ENCODE data around the gene KIF3C. TPM values are rescaled to one million over a fixed set of nuclear protein-coding genes. Genes with fewer than 3 reads are reported as not detected.
"Not testable (repeated sequence)": the region's sequence is repeated elsewhere in the genome, so short reads cannot be mapped to it uniquely, and the experiment has no call there.

The KIF3C gene
- 1 to 10 TPM; 3.7 to 4.1 TPM for total RNA-seq

DNA sequence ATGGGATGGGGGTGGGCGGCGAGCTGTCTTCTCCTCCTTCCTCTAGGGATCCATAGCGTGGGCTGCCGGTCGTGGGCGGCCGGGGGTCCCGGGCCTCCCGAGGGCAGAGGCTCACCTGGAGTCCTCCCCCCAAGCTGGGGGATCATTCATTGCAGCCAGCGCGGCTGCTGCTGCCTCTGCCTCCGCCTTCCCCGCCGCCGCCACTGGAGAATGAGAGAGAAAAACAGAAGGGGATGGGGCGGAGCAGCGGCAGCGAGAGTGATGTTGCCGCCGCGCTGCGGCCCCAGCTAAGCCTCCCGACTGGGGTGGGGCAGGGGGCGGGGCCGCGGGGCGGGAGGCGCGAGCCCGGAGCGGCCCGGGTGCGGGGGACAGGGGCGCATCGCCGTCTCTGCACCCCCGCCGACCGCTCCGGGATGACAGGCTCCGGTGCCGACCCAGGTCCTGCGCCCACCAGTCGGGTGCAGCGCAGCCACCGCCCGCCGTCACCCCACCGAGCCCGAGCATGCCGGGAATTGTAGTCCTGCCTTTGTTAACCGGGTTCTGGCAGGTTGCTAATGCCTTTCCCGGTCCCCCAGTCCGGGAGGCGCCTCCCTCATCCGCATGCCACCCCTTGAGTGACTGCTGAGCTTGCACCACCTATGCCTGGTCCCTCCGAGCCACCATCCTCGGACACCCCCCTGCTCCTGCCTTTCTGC, at the start of gene KIF3C:
TSS of gene KIF3C (minus strand) at position 225 of the 695 bp plus-strand sequence. CDS start 580 bp downstream, outside the sequence.
- no peaks in the 10 kb centered on the region for H3K9me3 Mint-ChIP-seq
- no peaks in the 10 kb centered on the region for H3K27me3 Mint-ChIP-seq
- peak within 1 kb of the TSS; percentile 84 for H3K4me3 Mint-ChIP-seq
- H3K36me3 Mint-ChIP-seq, result no peaks in the 10 kb centered on the region
- peak; percentile 76 for DNase-seq
- peaks cover 7% of the 10 kb centered on the region for H3K4me1 Mint-ChIP-seq
- peak within 1 kb of the TSS; percentile 39 for H3K27ac Mint-ChIP-seq

DNA sequence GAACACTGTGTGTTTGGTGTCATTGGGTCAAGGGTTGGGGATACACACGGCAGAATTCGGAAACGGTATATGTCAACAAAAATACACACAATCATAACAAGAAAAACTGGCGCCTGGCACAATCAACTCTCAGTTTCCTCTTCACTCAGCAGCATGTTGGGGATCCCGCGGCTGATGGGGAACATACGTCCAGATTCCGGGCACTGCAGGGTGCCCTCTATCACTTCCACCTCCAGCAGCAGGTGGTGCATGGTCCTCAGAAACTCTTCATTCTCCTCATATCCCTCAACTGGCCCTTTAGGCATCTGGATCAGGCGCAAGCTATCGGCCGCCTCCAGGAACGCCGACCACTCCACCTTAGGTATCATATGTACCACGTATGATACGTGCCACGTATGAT, 45.8 kb upstream of the KIF3C start:
- not testable (repeated sequence) for H3K4me3 Mint-ChIP-seq, H3K36me3 Mint-ChIP-seq, H3K9me3 Mint-ChIP-seq, DNase-seq, H3K27ac Mint-ChIP-seq, H3K4me1 Mint-ChIP-seq, H3K27me3 Mint-ChIP-seq

DNA sequence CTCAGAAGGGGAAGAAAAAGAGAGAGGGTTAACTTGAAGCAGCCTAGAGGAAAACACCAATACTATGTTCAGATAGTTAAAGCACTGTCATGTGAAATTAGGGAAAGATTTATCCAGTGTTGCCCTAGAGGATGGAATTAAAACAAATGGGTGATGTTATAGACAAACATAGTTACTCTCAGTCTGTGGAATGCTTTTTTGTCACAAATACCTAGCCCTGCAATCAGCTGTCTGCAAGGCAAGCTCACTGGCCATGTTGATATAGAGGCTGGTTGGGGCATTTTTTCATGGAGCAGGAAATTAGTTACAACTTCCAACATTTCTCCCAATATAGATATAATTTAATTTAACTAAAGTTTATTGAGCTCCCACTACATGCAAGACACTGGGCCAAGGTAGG, 43.2 kb upstream of the KIF3C start:
- H3K27ac Mint-ChIP-seq, result no peak overlapping the region
- no peaks in the 10 kb centered on the region for H3K4me1 Mint-ChIP-seq
- H3K4me3 Mint-ChIP-seq, result no peak overlapping the region
- H3K36me3 Mint-ChIP-seq, result no peaks in the 10 kb centered on the region
- H3K27me3 Mint-ChIP-seq, result no peaks in the 10 kb centered on the region
- no peaks in the 10 kb centered on the region for H3K9me3 Mint-ChIP-seq
- no peak for DNase-seq

GRCh38 chr2:26024260-26024659, 42.0 kb upstream of the KIF3C start:
- Mint-ChIP-seq H3K27me3 (no peaks in the 10 kb centered on the region), H3K4me1 (no peaks in the 10 kb centered on the region), H3K27ac (no peak overlapping the region)

GRCh38 chr2:26020231-26020640, 37.9 kb upstream of the KIF3C start:
- Mint-ChIP-seq H3K27me3 (no peaks in the 10 kb centered on the region), H3K4me3 (no peak overlapping the region), H3K4me1 (no peaks in the 10 kb centered on the region), H3K36me3 (no peaks in the 10 kb centered on the region), H3K9me3 (no peaks in the 10 kb centered on the region), H3K27ac (no peak overlapping the region)
- DNase-seq, result no peak

More at GRCh38 chr2:26024260-26024659, 42.0 kb upstream of the KIF3C start:
- H3K36me3 Mint-ChIP-seq, result no peaks in the 10 kb centered on the region
- H3K9me3 Mint-ChIP-seq, result no peaks in the 10 kb centered on the region
- DNase-seq, result no peak
- H3K4me3 Mint-ChIP-seq, result no peak overlapping the region

GRCh38 chr2:26018184-26019055, 36.1 kb upstream of the KIF3C start:
- peak; percentile 16 for DNase-seq
- H3K4me1 Mint-ChIP-seq, result no peaks in the 10 kb centered on the region
- H3K9me3 Mint-ChIP-seq, result no peaks in the 10 kb centered on the region

GRCh38 chr2:26017464-26018183, 35.3 kb upstream of the KIF3C start:
- no peak overlapping the region for H3K4me3 Mint-ChIP-seq
- H3K4me1 Mint-ChIP-seq, result no peaks in the 10 kb centered on the region
- no peak for DNase-seq
- no peaks in the 10 kb centered on the region for H3K9me3 Mint-ChIP-seq
- H3K27me3 Mint-ChIP-seq, result no peaks in the 10 kb centered on the region
- H3K36me3 Mint-ChIP-seq, result no peaks in the 10 kb centered on the region
- H3K27ac Mint-ChIP-seq, result no peak overlapping the region

More at GRCh38 chr2:26018184-26019055, 36.1 kb upstream of the KIF3C start:
- Mint-ChIP-seq H3K4me3 (no peak overlapping the region), H3K27me3 (no peaks in the 10 kb centered on the region), H3K27ac (no peak overlapping the region), H3K36me3 (no peaks in the 10 kb centered on the region)

DNA sequence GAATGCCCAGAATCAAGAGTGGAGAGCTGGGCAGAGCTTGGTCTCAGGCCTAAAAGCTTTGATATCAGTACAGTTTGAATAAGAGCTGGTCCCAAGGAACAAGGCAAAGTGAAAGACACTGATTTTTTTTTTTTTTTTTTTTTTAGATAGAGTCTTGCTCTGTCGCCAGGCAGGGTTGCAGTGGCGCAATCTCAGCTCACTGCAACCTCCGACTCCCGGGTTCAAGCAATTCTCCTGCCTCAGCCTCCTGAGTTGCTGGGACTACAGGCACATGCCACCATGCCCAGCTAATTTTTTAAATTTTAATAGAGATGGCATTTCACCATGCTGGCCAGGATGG, 34.4 kb upstream of the KIF3C start:
- not testable (repeated sequence) for H3K27ac Mint-ChIP-seq, DNase-seq, H3K4me1 Mint-ChIP-seq, H3K27me3 Mint-ChIP-seq, H3K36me3 Mint-ChIP-seq, H3K9me3 Mint-ChIP-seq, H3K4me3 Mint-ChIP-seq

GRCh38 chr2:26016012-26016705, 33.9 kb upstream of the KIF3C start:
- Mint-ChIP-seq H3K36me3 (no peaks in the 10 kb centered on the region), H3K27ac (no peak overlapping the region), H3K4me1 (no peaks in the 10 kb centered on the region)

GRCh38 chr2:26013668-26014067, 31.4 kb upstream of the KIF3C start:
- Mint-ChIP-seq H3K36me3 (no peaks in the 10 kb centered on the region), H3K27me3 (no peaks in the 10 kb centered on the region), H3K4me3 (no peak overlapping the region), H3K27ac (no peak overlapping the region), H3K9me3 (peaks cover 3% of the 10 kb centered on the region), H3K4me1 (no peaks in the 10 kb centered on the region)
- no peak for DNase-seq

More at GRCh38 chr2:26016012-26016705, 33.9 kb upstream of the KIF3C start:
- DNase-seq, result no peak
- Mint-ChIP-seq H3K9me3 (no peaks in the 10 kb centered on the region), H3K4me3 (no peak overlapping the region), H3K27me3 (no peaks in the 10 kb centered on the region)

- Mint-ChIP-seq H3K9me3 (peaks cover 3% of the 10 kb centered on the region), H3K4me1 (no peaks in the 10 kb centered on the region), H3K36me3 (no peaks in the 10 kb centered on the region), H3K4me3 (no peak overlapping the region), H3K27me3 (no peaks in the 10 kb centered on the region), H3K27ac (no peak overlapping the region)
- no peak for DNase-seq
Measured at GRCh38 chr2:26011990-26012856, 29.9 kb upstream of the KIF3C start.

DNA sequence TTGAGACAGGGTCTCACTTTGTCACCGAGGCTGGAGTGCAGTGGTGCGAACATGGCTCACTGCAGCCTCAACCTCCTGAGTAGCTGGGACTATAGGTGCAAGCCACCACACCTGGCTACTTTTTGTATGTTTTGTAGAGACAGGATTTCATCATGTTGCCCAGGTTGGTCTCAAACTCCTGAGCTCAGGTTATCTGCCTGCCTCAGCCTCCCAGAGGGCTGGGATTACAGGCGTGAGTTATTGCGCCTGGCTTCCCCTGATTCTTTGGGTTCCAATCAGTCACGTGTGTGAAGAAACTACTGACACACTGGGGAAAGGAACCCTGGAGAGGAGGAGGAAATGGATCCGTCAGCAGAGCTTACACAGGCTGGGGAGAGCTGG, 29.3 kb upstream of the KIF3C start:
- Mint-ChIP-seq H3K4me1 (no peaks in the 10 kb centered on the region), H3K4me3 (no peak overlapping the region), H3K9me3 (peaks cover 3% of the 10 kb centered on the region), H3K27ac (no peak overlapping the region), H3K36me3 (no peaks in the 10 kb centered on the region), H3K27me3 (no peaks in the 10 kb centered on the region)
- DNase-seq, result no peak

- Mint-ChIP-seq H3K9me3 (peaks cover 3% of the 10 kb centered on the region), H3K36me3 (no peaks in the 10 kb centered on the region), H3K4me1 (no peaks in the 10 kb centered on the region), H3K4me3 (no peak overlapping the region), H3K27me3 (no peaks in the 10 kb centered on the region), H3K27ac (no peak overlapping the region)
- DNase-seq, result no peak
Measured at GRCh38 chr2:26010943-26011342, 28.6 kb upstream of the KIF3C start.

DNA sequence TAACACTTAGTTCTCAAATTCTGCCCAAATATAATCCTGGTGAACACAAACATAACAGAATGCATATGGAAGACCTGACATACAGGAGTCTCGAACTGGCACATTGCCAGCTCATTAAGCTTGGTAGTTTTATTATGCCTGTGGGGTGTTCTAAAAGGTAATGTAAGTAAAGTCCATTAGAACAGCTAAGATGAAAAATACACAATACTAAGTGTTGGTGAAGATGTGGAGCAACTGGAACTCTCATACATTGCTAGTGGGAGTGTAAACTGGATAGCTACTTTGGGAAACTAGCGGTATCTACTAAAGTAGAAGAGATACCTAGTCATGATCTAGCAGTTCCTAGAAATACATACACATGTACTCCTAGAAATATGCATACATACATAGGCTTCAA, 27.3 kb upstream of the KIF3C start:
- H3K9me3 Mint-ChIP-seq, result peaks cover 3% of the 10 kb centered on the region
- H3K36me3 Mint-ChIP-seq, result no peaks in the 10 kb centered on the region
- H3K27me3 Mint-ChIP-seq, result no peaks in the 10 kb centered on the region
- no peaks in the 10 kb centered on the region for H3K4me1 Mint-ChIP-seq
- H3K4me3 Mint-ChIP-seq, result no peak overlapping the region
- H3K27ac Mint-ChIP-seq, result no peak overlapping the region
- DNase-seq, result no peak
